GM12878 (cell line): ENCODE data around the gene ASZ1.

Source experiments
- BRCA1 ChIP-seq: IDR thresholded peaks from 2 replicates; pipeline ENCODE4 v1.6.1; 2011; ENCODE audit warnings: low read depth, low read length, improper control_type of control experiment
- CTCF ChIP-seq, 3 experiments: IDR thresholded peaks in 2 of 3; conservative IDR thresholded peaks in 1 of 3; 2 replicates each; pipeline ENCODE4 v1.5.1; 2011; ENCODE audit warnings: low read depth in 3 of 3, low read length in 3 of 3, mild to moderate bottlenecking in 3 of 3, control low read depth in 2 of 3, moderate library complexity in 2 of 3, inconsistent platforms in 1 of 3, mixed read lengths in 1 of 3; ENCODE audit not compliant: control insufficient read depth in 2 of 3, insufficient read depth in 1 of 3; ENCODE audit errors: extremely low read depth in 1 of 3
- HCFC1 ChIP-seq: fragments of 150-350 bp; IDR thresholded peaks from 2 replicates; pipeline ENCODE4 v1.6.1; 2014; ENCODE audit warnings: low read length
- TCF12 ChIP-seq: IDR thresholded peaks from 2 replicates; pipeline ENCODE4 v1.6.1; 2011; ENCODE audit warnings: low read depth, mild to moderate bottlenecking, low read length
- ZBTB4 ChIP-seq: fragments of 450-650 bp; formaldehyde crosslinking; IDR thresholded peaks from 2 replicates; pipeline ENCODE4 v1.4.0; 2022; ENCODE audit warnings: mild to moderate bottlenecking, moderate library complexity
- TF ChIP-seq, protein P1 (sequence below): IDR thresholded peaks from 2 replicates; pipeline ENCODE4 v1.6.1; 2011; ENCODE audit warnings: low read depth, low read length, improper control_type of control experiment, borderline replicate concordance

- no peak for TF ChIP-seq HCFC1
- TF ChIP-seq, protein P1, sequence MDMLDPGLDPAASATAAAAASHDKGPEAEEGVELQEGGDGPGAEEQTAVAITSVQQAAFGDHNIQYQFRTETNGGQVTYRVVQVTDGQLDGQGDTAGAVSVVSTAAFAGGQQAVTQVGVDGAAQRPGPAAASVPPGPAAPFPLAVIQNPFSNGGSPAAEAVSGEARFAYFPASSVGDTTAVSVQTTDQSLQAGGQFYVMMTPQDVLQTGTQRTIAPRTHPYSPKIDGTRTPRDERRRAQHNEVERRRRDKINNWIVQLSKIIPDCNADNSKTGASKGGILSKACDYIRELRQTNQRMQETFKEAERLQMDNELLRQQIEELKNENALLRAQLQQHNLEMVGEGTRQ = no peak
- TF ChIP-seq TCF12 = no peak
- TF ChIP-seq CTCF (IDR thresholded peaks at IDR 0.05 in 2 of 3, conservative IDR thresholded peaks at IDR 0.05 in 1 of 3; ENCODE audit: control insufficient read depth in 2 of 3, extremely low read depth in 1 of 3, insufficient read depth in 1 of 3, low read depth in 3 of 3, low read length in 3 of 3) = no peak
- TF ChIP-seq ZBTB4 (CRISPR knock-in tag) = no peak
- no peak for TF ChIP-seq BRCA1
Measured at GRCh38 chr7:117320523-117320922, 106.8 kb downstream of the ASZ1 start.
